WTC11 (cell line): Measurements from ENCODE around the gene SMPX. TPM values are rescaled to one million over a fixed set of nuclear protein-coding genes. Genes with fewer than 3 reads are reported as not detected.

Experiments
- ATAC-seq: fragments of 200-7000 bp; cut with Tn5 transposase; 2 replicates; pipeline ENCODE4 v1.10.0; 2021; ENCODE audit warnings: mild to moderate bottlenecking, moderate library complexity
- CTCF ChIA-PET: fragments of 300-600 bp; sonication (Branson Sonifier 250); formaldehyde crosslinking; loops from one replicate; lab custom pipeline; 2021; ENCODE audit warnings: antibody characterized with exemption; lab: Charles Lee
- POLR2A ChIA-PET: fragments of 350-600 bp; sonication (Branson Sonifier 250); formaldehyde crosslinking; loops from one replicate; lab custom pipeline; 2021; ENCODE audit warnings: antibody characterized with exemption; lab: Charles Lee
- DNase-seq: peaks from one replicate; pipeline ENCODE4 v3.0.0; 2021; ENCODE audit warnings: low spot score
- H3K27ac Mint-ChIP-seq: 2 replicates; pipeline ENCODE4 v1.8.0; 2021; ENCODE audit warnings: mixed read lengths
- H3K27me3 Mint-ChIP-seq: 2 replicates; pipeline ENCODE4 v1.8.0; 2021; ENCODE audit warnings: low read depth, mild to moderate bottlenecking, moderate library complexity, mixed read lengths
- H3K36me3 Mint-ChIP-seq: 2 replicates; pipeline ENCODE4 v1.8.0; 2021; ENCODE audit warnings: mixed read lengths
- H3K4me1 Mint-ChIP-seq: 2 replicates; pipeline ENCODE4 v1.8.0; 2022; ENCODE audit warnings: mixed read lengths
- H3K4me3 Mint-ChIP-seq: 2 replicates; pipeline ENCODE4 v1.8.0; 2021; ENCODE audit warnings: mild to moderate bottlenecking, moderate library complexity, mixed read lengths
- H3K9me3 Mint-ChIP-seq: 2 replicates; pipeline ENCODE4 v1.8.0; 2021; ENCODE audit warnings: mixed read lengths
- CBFB ChIP-seq: sonication (generic); formaldehyde crosslinking; IDR thresholded peaks from 2 replicates; pipeline ENCODE4 v1.8.1; 2022; ENCODE audit warnings: mild to moderate bottlenecking, low read depth, missing genetic modification reagents
- ELF4 ChIP-seq: sonication (generic); formaldehyde crosslinking; IDR thresholded peaks from 2 replicates; pipeline ENCODE4 v1.8.1; 2022; ENCODE audit warnings: low read depth, mild to moderate bottlenecking, moderate library complexity, missing genetic modification reagents
- GABPB1 ChIP-seq: sonication (generic); formaldehyde crosslinking; IDR thresholded peaks from 2 replicates; pipeline ENCODE4 v1.8.1; 2023; ENCODE audit warnings: mild to moderate bottlenecking, missing genetic modification reagents
- GTF2I ChIP-seq: fragments of 250-450 bp; sonication (Bioruptor Pico); conservative IDR thresholded peaks from 2 replicates; pipeline ENCODE4 v1.4.0; 2021; ENCODE audit warnings: mild to moderate bottlenecking
- JAZF1 ChIP-seq: fragments of 250-450 bp; sonication (Bioruptor Pico); IDR thresholded peaks from 2 replicates; pipeline ENCODE4 v1.9.0; 2021; ENCODE audit warnings: moderate library complexity, mild to moderate bottlenecking, inconsistent platforms
- JUN ChIP-seq: sonication (generic); formaldehyde crosslinking; IDR thresholded peaks from 2 replicates; pipeline ENCODE4 v1.8.0; 2023; ENCODE audit warnings: mild to moderate bottlenecking, missing genetic modification reagents
- MYBL2 ChIP-seq: sonication (generic); formaldehyde crosslinking; IDR thresholded peaks from 2 replicates; pipeline ENCODE4 v1.8.1; 2023; ENCODE audit warnings: mild to moderate bottlenecking, moderate library complexity, missing genetic modification reagents
- NR1H2 ChIP-seq: sonication (generic); formaldehyde crosslinking; IDR thresholded peaks from 2 replicates; pipeline ENCODE4 v1.9.0; 2021; ENCODE audit warnings: mild to moderate bottlenecking, moderate library complexity, missing genetic modification reagents
- SOX15 ChIP-seq: fragments of 250-450 bp; sonication (Bioruptor Pico); IDR thresholded peaks from 2 replicates; pipeline ENCODE4 v1.9.0; 2021; ENCODE audit warnings: mild to moderate bottlenecking
- SP1 ChIP-seq: sonication (generic); formaldehyde crosslinking; conservative IDR thresholded peaks from 2 replicates; pipeline ENCODE4 v1.8.1; 2022; ENCODE audit warnings: missing genetic modification reagents
- TCF7 ChIP-seq: sonication (generic); formaldehyde crosslinking; IDR thresholded peaks from 2 replicates; pipeline ENCODE4 v1.8.0; 2022; ENCODE audit warnings: mild to moderate bottlenecking, low read depth, missing genetic modification reagents, moderate library complexity
- TEAD4 ChIP-seq: sonication (generic); formaldehyde crosslinking; IDR thresholded peaks from 2 replicates; pipeline ENCODE4 v1.8.0; 2022; ENCODE audit warnings: mild to moderate bottlenecking, missing genetic modification reagents
- ZBTB21 ChIP-seq: sonication (generic); formaldehyde crosslinking; IDR thresholded peaks from 2 replicates; pipeline ENCODE4 v1.8.1; 2023; ENCODE audit warnings: mild to moderate bottlenecking, missing genetic modification reagents, borderline replicate concordance
- ZNF219 ChIP-seq: sonication (generic); formaldehyde crosslinking; IDR thresholded peaks from 2 replicates; pipeline ENCODE4 v1.8.0; 2023; ENCODE audit warnings: missing genetic modification reagents, mild to moderate bottlenecking, borderline replicate concordance
- total RNA-seq: library from RNA; stranded (reverse); gene quantifications from 3 replicates; pipeline ENCODE4 v1.2.3, GENCODE V29; 2021
- TF ChIP-seq, protein P1 (sequence below): fragments of 250-450 bp; sonication (Bioruptor Pico); IDR thresholded peaks from 2 replicates; pipeline ENCODE4 v1.8.0; 2021; ENCODE audit warnings: mild to moderate bottlenecking
- TF ChIP-seq, protein P2 (sequence below): sonication (generic); formaldehyde crosslinking; IDR thresholded peaks from 2 replicates; pipeline ENCODE4 v1.8.0; 2023; ENCODE audit warnings: mild to moderate bottlenecking, missing genetic modification reagents
- TF ChIP-seq, protein P3 (sequence below): sonication (generic); formaldehyde crosslinking; conservative IDR thresholded peaks from 2 replicates; pipeline ENCODE4 v1.8.1; 2023; ENCODE audit warnings: mild to moderate bottlenecking, low read depth, missing genetic modification reagents, moderate library complexity
- TF ChIP-seq, protein P4 (sequence below): sonication (generic); formaldehyde crosslinking; IDR thresholded peaks from 2 replicates; pipeline ENCODE4 v1.8.1; 2022; ENCODE audit warnings: low read depth, missing genetic modification reagents, borderline replicate concordance
- TF ChIP-seq, protein P5 (sequence below): sonication (generic); formaldehyde crosslinking; IDR thresholded peaks from 2 replicates; pipeline ENCODE4 v1.8.0; 2022; ENCODE audit warnings: mild to moderate bottlenecking, missing genetic modification reagents
- TF ChIP-seq, protein P6 (sequence below): fragments of 250-450 bp; sonication (Bioruptor Pico); IDR thresholded peaks from 2 replicates; pipeline ENCODE4 v1.9.0; 2021; ENCODE audit warnings: mild to moderate bottlenecking
- TF ChIP-seq, protein P7 (sequence below): sonication (generic); formaldehyde crosslinking; IDR thresholded peaks from 2 replicates; pipeline ENCODE4 v1.8.1; 2023; ENCODE audit warnings: mild to moderate bottlenecking, moderate library complexity, missing genetic modification reagents

Gene SMPX
- total RNA-seq, 1 experiment from 2014 or later = not detected

DNA sequence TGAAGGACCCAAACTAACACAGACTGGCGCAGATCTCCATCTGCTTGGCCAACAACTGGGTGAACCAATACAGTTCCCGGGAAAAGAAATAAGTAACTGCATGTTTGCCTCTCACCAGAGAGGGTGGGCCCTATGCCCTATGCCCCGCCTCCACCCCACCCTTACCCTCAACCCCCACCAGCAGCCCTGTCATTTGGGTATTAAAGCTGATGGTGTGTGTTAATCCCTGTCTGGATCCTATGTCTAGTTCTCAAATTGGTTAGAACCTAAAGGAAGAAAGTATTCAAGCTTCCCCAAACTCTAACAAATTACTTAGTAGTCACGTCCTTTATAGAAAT is 19.0 kb downstream of the SMPX start:
- Mint-ChIP-seq H3K27ac (peak overlapping the region; percentile 97), H3K4me3 (peak overlapping the region; percentile 70), H3K27me3 (no peaks in the 10 kb centered on the region), H3K9me3 (no peaks in the 10 kb centered on the region), H3K36me3 (no peaks in the 10 kb centered on the region)
- ATAC-seq (peak; percentile 83), DNase-seq (peak; percentile 24)
- CTCF ChIA-PET = interaction anchor here (1.1 kb wide), 1 partner anchor 9 kb away, joined by 3 read pairs; no protein-coding TSS in a partner anchor
- POLR2A ChIA-PET = no interaction called here
- TF ChIP-seq, protein P1, sequence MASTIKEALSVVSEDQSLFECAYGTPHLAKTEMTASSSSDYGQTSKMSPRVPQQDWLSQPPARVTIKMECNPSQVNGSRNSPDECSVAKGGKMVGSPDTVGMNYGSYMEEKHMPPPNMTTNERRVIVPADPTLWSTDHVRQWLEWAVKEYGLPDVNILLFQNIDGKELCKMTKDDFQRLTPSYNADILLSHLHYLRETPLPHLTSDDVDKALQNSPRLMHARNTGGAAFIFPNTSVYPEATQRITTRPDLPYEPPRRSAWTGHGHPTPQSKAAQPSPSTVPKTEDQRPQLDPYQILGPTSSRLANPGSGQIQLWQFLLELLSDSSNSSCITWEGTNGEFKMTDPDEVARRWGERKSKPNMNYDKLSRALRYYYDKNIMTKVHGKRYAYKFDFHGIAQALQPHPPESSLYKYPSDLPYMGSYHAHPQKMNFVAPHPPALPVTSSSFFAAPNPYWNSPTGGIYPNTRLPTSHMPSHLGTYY (CRISPR knock-in tag) = no peak
- TF ChIP-seq, protein P2, sequence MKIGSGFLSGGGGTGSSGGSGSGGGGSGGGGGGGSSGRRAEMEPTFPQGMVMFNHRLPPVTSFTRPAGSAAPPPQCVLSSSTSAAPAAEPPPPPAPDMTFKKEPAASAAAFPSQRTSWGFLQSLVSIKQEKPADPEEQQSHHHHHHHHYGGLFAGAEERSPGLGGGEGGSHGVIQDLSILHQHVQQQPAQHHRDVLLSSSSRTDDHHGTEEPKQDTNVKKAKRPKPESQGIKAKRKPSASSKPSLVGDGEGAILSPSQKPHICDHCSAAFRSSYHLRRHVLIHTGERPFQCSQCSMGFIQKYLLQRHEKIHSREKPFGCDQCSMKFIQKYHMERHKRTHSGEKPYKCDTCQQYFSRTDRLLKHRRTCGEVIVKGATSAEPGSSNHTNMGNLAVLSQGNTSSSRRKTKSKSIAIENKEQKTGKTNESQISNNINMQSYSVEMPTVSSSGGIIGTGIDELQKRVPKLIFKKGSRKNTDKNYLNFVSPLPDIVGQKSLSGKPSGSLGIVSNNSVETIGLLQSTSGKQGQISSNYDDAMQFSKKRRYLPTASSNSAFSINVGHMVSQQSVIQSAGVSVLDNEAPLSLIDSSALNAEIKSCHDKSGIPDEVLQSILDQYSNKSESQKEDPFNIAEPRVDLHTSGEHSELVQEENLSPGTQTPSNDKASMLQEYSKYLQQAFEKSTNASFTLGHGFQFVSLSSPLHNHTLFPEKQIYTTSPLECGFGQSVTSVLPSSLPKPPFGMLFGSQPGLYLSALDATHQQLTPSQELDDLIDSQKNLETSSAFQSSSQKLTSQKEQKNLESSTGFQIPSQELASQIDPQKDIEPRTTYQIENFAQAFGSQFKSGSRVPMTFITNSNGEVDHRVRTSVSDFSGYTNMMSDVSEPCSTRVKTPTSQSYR (CRISPR knock-in tag) = no peak
- TF ChIP-seq GABPB1 (CRISPR knock-in tag) (no peak), JUN (CRISPR knock-in tag) (no peak), NR1H2 (CRISPR knock-in tag) (no peak), CBFB (CRISPR knock-in tag) (no peak), ZNF219 (CRISPR knock-in tag) (no peak), TCF7 (CRISPR knock-in tag) (no peak), GTF2I (no peak), JAZF1 (CRISPR knock-in tag) (no peak), ZBTB21 (CRISPR knock-in tag) (no peak), TEAD4 (CRISPR knock-in tag) (no peak), ELF4 (CRISPR knock-in tag) (no peak)
- TF ChIP-seq, protein P3, sequence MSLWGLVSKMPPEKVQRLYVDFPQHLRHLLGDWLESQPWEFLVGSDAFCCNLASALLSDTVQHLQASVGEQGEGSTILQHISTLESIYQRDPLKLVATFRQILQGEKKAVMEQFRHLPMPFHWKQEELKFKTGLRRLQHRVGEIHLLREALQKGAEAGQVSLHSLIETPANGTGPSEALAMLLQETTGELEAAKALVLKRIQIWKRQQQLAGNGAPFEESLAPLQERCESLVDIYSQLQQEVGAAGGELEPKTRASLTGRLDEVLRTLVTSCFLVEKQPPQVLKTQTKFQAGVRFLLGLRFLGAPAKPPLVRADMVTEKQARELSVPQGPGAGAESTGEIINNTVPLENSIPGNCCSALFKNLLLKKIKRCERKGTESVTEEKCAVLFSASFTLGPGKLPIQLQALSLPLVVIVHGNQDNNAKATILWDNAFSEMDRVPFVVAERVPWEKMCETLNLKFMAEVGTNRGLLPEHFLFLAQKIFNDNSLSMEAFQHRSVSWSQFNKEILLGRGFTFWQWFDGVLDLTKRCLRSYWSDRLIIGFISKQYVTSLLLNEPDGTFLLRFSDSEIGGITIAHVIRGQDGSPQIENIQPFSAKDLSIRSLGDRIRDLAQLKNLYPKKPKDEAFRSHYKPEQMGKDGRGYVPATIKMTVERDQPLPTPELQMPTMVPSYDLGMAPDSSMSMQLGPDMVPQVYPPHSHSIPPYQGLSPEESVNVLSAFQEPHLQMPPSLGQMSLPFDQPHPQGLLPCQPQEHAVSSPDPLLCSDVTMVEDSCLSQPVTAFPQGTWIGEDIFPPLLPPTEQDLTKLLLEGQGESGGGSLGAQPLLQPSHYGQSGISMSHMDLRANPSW (CRISPR knock-in tag) = no peak
- TF ChIP-seq, protein P4, sequence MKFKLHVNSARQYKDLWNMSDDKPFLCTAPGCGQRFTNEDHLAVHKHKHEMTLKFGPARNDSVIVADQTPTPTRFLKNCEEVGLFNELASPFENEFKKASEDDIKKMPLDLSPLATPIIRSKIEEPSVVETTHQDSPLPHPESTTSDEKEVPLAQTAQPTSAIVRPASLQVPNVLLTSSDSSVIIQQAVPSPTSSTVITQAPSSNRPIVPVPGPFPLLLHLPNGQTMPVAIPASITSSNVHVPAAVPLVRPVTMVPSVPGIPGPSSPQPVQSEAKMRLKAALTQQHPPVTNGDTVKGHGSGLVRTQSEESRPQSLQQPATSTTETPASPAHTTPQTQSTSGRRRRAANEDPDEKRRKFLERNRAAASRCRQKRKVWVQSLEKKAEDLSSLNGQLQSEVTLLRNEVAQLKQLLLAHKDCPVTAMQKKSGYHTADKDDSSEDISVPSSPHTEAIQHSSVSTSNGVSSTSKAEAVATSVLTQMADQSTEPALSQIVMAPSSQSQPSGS (CRISPR knock-in tag) = no peak
- TF ChIP-seq, all 79 proteins: peak for 0
- H3K4me1 Mint-ChIP-seq = peaks cover 25% of the 10 kb centered on the region

DNA sequence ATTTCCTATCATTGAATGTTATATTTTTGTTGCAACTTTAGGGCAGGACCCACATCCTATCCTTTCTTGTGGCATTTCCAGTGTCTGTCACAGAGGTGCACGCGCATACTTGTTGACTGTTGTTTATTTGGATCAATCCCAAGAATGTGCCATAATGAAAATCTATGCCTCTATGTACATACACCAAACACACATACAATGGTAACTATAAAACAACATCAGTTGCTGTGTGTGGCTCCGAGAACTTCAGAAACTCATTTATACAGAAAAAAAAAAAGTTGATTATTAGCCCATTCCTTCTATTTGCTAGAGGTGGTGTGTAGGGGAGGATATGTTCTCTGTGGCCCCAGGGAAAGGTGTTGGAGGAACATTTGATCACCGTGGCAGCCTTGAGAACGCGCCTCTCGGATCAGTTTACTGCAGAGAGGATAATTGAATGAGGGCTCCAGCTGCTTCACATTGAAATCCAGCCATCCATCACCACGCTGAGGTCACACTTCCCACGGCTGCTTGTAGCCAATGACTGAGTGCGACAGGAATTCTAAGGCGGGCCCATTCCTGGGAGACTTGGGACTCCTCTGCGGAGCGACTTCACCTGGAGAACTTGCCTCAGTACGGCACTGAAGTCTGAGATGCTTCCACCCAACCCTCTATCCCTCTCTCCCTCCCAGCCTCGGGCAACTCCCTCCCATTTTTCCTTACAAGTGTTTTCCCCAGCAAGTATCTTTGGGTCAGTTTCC is 19.5 kb downstream of the SMPX start:
- H3K9me3 Mint-ChIP-seq = no peaks in the 10 kb centered on the region
- H3K27ac Mint-ChIP-seq = peak overlapping the region; percentile 97
- no peaks in the 10 kb centered on the region for H3K36me3 Mint-ChIP-seq
- ATAC-seq (peak; percentile 99), DNase-seq (peak; percentile 70)
- peak overlapping the region; percentile 70 for H3K4me3 Mint-ChIP-seq
- peaks cover 25% of the 10 kb centered on the region for H3K4me1 Mint-ChIP-seq
- TF ChIP-seq, protein P5, sequence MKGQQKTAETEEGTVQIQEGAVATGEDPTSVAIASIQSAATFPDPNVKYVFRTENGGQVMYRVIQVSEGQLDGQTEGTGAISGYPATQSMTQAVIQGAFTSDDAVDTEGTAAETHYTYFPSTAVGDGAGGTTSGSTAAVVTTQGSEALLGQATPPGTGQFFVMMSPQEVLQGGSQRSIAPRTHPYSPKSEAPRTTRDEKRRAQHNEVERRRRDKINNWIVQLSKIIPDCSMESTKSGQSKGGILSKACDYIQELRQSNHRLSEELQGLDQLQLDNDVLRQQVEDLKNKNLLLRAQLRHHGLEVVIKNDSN = no peak
- TF ChIP-seq, protein P6, sequence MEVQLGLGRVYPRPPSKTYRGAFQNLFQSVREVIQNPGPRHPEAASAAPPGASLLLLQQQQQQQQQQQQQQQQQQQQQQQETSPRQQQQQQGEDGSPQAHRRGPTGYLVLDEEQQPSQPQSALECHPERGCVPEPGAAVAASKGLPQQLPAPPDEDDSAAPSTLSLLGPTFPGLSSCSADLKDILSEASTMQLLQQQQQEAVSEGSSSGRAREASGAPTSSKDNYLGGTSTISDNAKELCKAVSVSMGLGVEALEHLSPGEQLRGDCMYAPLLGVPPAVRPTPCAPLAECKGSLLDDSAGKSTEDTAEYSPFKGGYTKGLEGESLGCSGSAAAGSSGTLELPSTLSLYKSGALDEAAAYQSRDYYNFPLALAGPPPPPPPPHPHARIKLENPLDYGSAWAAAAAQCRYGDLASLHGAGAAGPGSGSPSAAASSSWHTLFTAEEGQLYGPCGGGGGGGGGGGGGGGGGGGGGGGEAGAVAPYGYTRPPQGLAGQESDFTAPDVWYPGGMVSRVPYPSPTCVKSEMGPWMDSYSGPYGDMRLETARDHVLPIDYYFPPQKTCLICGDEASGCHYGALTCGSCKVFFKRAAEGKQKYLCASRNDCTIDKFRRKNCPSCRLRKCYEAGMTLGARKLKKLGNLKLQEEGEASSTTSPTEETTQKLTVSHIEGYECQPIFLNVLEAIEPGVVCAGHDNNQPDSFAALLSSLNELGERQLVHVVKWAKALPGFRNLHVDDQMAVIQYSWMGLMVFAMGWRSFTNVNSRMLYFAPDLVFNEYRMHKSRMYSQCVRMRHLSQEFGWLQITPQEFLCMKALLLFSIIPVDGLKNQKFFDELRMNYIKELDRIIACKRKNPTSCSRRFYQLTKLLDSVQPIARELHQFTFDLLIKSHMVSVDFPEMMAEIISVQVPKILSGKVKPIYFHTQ (CRISPR knock-in tag) = no peak
- TF ChIP-seq SOX15 (CRISPR knock-in tag) = no peak
- no peak for TF ChIP-seq MYBL2 (CRISPR knock-in tag)
- TF ChIP-seq, protein P7, sequence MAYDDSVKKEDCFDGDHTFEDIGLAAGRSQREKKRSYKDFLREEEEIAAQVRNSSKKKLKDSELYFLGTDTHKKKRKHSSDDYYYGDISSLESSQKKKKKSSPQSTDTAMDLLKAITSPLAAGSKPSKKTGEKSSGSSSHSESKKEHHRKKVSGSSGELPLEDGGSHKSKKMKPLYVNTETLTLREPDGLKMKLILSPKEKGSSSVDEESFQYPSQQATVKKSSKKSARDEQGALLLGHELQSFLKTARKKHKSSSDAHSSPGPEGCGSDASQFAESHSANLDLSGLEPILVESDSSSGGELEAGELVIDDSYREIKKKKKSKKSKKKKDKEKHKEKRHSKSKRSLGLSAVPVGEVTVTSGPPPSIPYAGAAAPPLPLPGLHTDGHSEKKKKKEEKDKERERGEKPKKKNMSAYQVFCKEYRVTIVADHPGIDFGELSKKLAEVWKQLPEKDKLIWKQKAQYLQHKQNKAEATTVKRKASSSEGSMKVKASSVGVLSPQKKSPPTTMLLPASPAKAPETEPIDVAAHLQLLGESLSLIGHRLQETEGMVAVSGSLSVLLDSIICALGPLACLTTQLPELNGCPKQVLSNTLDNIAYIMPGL (CRISPR knock-in tag) = no peak
- no peak for TF ChIP-seq SP1 (CRISPR knock-in tag)
- TF ChIP-seq, all 79 proteins: peak for 0
- ChIA-PET CTCF (interaction anchor here (0.6 to 1.1 kb wide), 3 partner anchors 9 to 247 kb away, joined by 3 read pairs; no protein-coding TSS in a partner anchor), POLR2A (no interaction called here)
- H3K27me3 Mint-ChIP-seq = no peaks in the 10 kb centered on the region
